H9 (cell line): ENCODE measurements around the gene OLR1. TPM values are rescaled to one million over a fixed set of nuclear protein-coding genes. Genes with fewer than 3 reads are reported as not detected.

ENCODE experiments used
- DNase-seq: peaks from one replicate; pipeline ENCODE4 v3.0.0-alpha.2; 2017
- H2AFZ ChIP-seq: one replicate; pipeline ENCODE4 v1.6.1; 2013; ENCODE audit warnings: mild to moderate bottlenecking, low read length, control low read depth, moderate library complexity
- H2AK5ac ChIP-seq: 2 replicates; pipeline ENCODE4 v1.6.1; 2013; ENCODE audit warnings: low read length, control low read depth, mixed read lengths; ENCODE audit not compliant: insufficient read length
- H2BK120ac ChIP-seq: one replicate; pipeline ENCODE4 v1.6.1; 2013; ENCODE audit warnings: low read depth, mild to moderate bottlenecking, low read length, control low read depth, inconsistent platforms; ENCODE audit not compliant: poor library complexity, severe bottlenecking
- H2BK12ac ChIP-seq: 2 replicates; pipeline ENCODE4 v1.6.1; 2013; ENCODE audit warnings: low read length, control low read depth, mixed read lengths, low read depth; ENCODE audit not compliant: insufficient read length
- H2BK15ac ChIP-seq: 2 replicates; pipeline ENCODE4 v1.6.1; 2013; ENCODE audit warnings: low read depth, low read length, control low read depth
- H2BK20ac ChIP-seq: one replicate; pipeline ENCODE4 v1.6.1; 2013; ENCODE audit warnings: low read depth, mild to moderate bottlenecking, low read length, control low read depth, inconsistent platforms; ENCODE audit not compliant: poor library complexity, severe bottlenecking
- H2BK5ac ChIP-seq: 2 replicates; pipeline ENCODE4 v1.6.1; 2013; ENCODE audit warnings: low read length, control low read depth, mixed read lengths; ENCODE audit not compliant: insufficient read length
- H3K14ac ChIP-seq: 2 replicates; pipeline ENCODE4 v1.6.1; 2013; ENCODE audit warnings: low read length, control low read depth; ENCODE audit not compliant: insufficient read depth
- H3K18ac ChIP-seq: 2 replicates; pipeline ENCODE4 v1.6.1; 2013; ENCODE audit warnings: low read depth, mild to moderate bottlenecking, mixed read lengths, low read length, control low read depth; ENCODE audit not compliant: insufficient read length
- H3K23ac ChIP-seq: 2 replicates; pipeline ENCODE4 v1.6.1; 2013; ENCODE audit warnings: low read length, control low read depth, mixed read lengths, low read depth; ENCODE audit not compliant: insufficient read length
- H3K23me2 ChIP-seq: 2 replicates; pipeline ENCODE4 v1.6.1; 2013; ENCODE audit warnings: low read depth, mild to moderate bottlenecking, mixed read lengths, low read length, control low read depth; ENCODE audit not compliant: insufficient read length, poor library complexity, severe bottlenecking
- H3K27ac ChIP-seq: 2 replicates; pipeline ENCODE4 v1.5.1; 2013; ENCODE audit warnings: low read length, control low read depth, mixed read lengths, low read depth; ENCODE audit not compliant: insufficient read length
- H3K27me3 ChIP-seq: 2 replicates; pipeline ENCODE4 v1.6.1; 2013; ENCODE audit warnings: low read length, control low read depth, inconsistent platforms; ENCODE audit not compliant: insufficient read depth
- H3K4ac ChIP-seq: 2 replicates; pipeline ENCODE4 v1.6.1; 2013; ENCODE audit warnings: low read depth, mild to moderate bottlenecking, control low read depth, inconsistent platforms, low read length, moderate library complexity
- H3K4me1 ChIP-seq: 2 replicates; pipeline ENCODE4 v1.6.1; 2013; ENCODE audit warnings: low read length, control low read depth, inconsistent platforms; ENCODE audit not compliant: insufficient read depth
- H3K4me2 ChIP-seq: 2 replicates; pipeline ENCODE4 v1.6.1; 2013; ENCODE audit warnings: low read length, control low read depth, mixed read lengths; ENCODE audit not compliant: insufficient read length, insufficient read depth
- H3K56ac ChIP-seq: 2 replicates; pipeline ENCODE4 v1.6.1; 2013; ENCODE audit warnings: low read depth, mild to moderate bottlenecking, mixed read lengths, low read length, control low read depth; ENCODE audit not compliant: insufficient read length
- H3K79me1 ChIP-seq: 2 replicates; pipeline ENCODE4 v1.6.1; 2013; ENCODE audit warnings: low read depth, mild to moderate bottlenecking, moderate library complexity, low read length, control low read depth, inconsistent platforms; ENCODE audit not compliant: insufficient read depth, poor library complexity, severe bottlenecking
- H3K79me2 ChIP-seq: 2 replicates; pipeline ENCODE4 v1.6.1; 2013; ENCODE audit warnings: low read length, control low read depth, inconsistent platforms; ENCODE audit not compliant: insufficient read depth
- H3K9ac ChIP-seq: 2 replicates; pipeline ENCODE4 v1.6.1; 2013; ENCODE audit warnings: low read length, control low read depth, mixed read lengths; ENCODE audit not compliant: insufficient read length; ENCODE audit errors: extremely low read depth
- H3K9me3 ChIP-seq: one replicate; pipeline ENCODE4 v1.6.1; 2013; ENCODE audit warnings: low read depth, low read length, inconsistent platforms; ENCODE audit not compliant: control insufficient read depth
- H3T11ph ChIP-seq: one replicate; pipeline ENCODE4 v1.6.1; 2013; ENCODE audit warnings: mild to moderate bottlenecking, low read length, control low read depth, inconsistent platforms
- H4K20me1 ChIP-seq: one replicate; pipeline ENCODE4 v1.6.1; 2013; ENCODE audit not compliant: control insufficient read depth, insufficient read length, insufficient read depth
- H4K5ac ChIP-seq: 2 replicates; pipeline ENCODE4 v1.6.1; 2013; ENCODE audit warnings: low read depth, mild to moderate bottlenecking, mixed read lengths, low read length, control low read depth; ENCODE audit not compliant: insufficient read length
- H4K8ac ChIP-seq: replicated peaks from 2 replicates; pipeline ENCODE4 v1.6.1; 2013; ENCODE audit warnings: low read length, control low read depth, mixed read lengths, low read depth; ENCODE audit not compliant: insufficient read length
- H4K91ac ChIP-seq: 2 replicates; pipeline ENCODE4 v1.6.1; 2013; ENCODE audit warnings: low read depth, mild to moderate bottlenecking, moderate library complexity, mixed read lengths, low read length, control low read depth; ENCODE audit not compliant: insufficient read length
- H3K27ac Mint-ChIP-seq, 3 experiments: 2 replicates in 2 of 3; 3 replicates in 1 of 3; pipeline ENCODE4 v1.8.0; 2020 to 2021; ENCODE audit warnings: mixed read lengths in 3 of 3, mild to moderate bottlenecking in 1 of 3, moderate library complexity in 1 of 3
- H3K27me3 Mint-ChIP-seq: 2 replicates; pipeline ENCODE4 v1.8.0; 2021; ENCODE audit warnings: low read depth, mild to moderate bottlenecking, moderate library complexity, mixed read lengths
- H3K36me3 Mint-ChIP-seq, 3 experiments: 2 replicates in 2 of 3; 3 replicates in 1 of 3; pipeline ENCODE4 v1.8.0; 2020 to 2021; ENCODE audit warnings: low read depth in 3 of 3, mixed read lengths in 3 of 3; ENCODE audit not compliant: insufficient read depth in 1 of 3
- H3K4me1 Mint-ChIP-seq, 2 experiments: 2 replicates each; pipeline ENCODE4 v1.8.0; 2020; ENCODE audit warnings: mixed read lengths in 2 of 2
- H3K4me3 Mint-ChIP-seq, 2 experiments: 2 replicates in 1 of 2; 3 replicates in 1 of 2; pipeline ENCODE4 v1.8.0; 2020 to 2021; ENCODE audit warnings: mild to moderate bottlenecking in 2 of 2, mixed read lengths in 2 of 2, moderate library complexity in 1 of 2
- H3K9me3 Mint-ChIP-seq, 2 experiments: 2 replicates in 1 of 2; 3 replicates in 1 of 2; pipeline ENCODE4 v1.8.0; 2020; ENCODE audit warnings: mild to moderate bottlenecking in 2 of 2, mixed read lengths in 2 of 2, moderate library complexity in 1 of 2
- CTCF ChIP-seq: fragments of 200-600 bp; sonication (generic); conservative IDR thresholded peaks from 3 replicates; pipeline ENCODE4 v1.8.0; 2021; ENCODE audit warnings: antibody characterized with exemption, mild to moderate bottlenecking
- WGBS: extraction: QIAGEN DNeasy Blood & Tissue Kit; methylation state at CpG from one replicate; pipeline ENCODE4 v1.1.7; 2013; ENCODE audit warnings: missing lambda C conversion rate, low lambda C conversion rate, mixed read lengths; ENCODE audit not compliant: insufficient read length; ENCODE audit errors: extremely low coverage; 5-methylcytosine and 5-hydroxymethylcytosine counted together
- total RNA-seq: library from RNA; stranded (reverse); gene quantifications from 2 replicates; pipeline ENCODE4 v1.2.1, GENCODE V29; 2021

The OLR1 gene
- total RNA-seq, 1 experiment from 2014 or later, result not detected

GRCh38 chr12:10174986-10175614, 3.2 kb upstream of the OLR1 start:
- no peak overlapping the region for H2BK120ac ChIP-seq
- no peak overlapping the region for H3K18ac ChIP-seq
- Mint-ChIP-seq H3K27me3 (no peaks in the 10 kb centered on the region), H3K36me3 (no peaks in the 10 kb centered on the region; a peak in 1 of 7 replicates), H3K9me3 (no peaks in the 10 kb centered on the region), H3K27ac (no peak overlapping the region), H3K4me3 (no peak overlapping the region), H3K4me1 (no peaks in the 10 kb centered on the region; a peak in 1 of 4 replicates)
- H3T11ph ChIP-seq, result no peak overlapping the region
- H2BK12ac ChIP-seq, result no peak overlapping the region
- H3K56ac ChIP-seq, result no peak overlapping the region
- no peak overlapping the region for H4K8ac ChIP-seq
- H3K9ac ChIP-seq, result no peak overlapping the region
- H2BK20ac ChIP-seq, result no peak overlapping the region
- no peak overlapping the region for H2AFZ ChIP-seq
- H3K79me2 ChIP-seq, result no peaks in the 10 kb centered on the region
- no peak overlapping the region for H3K23ac ChIP-seq
- H4K91ac ChIP-seq, result no peak overlapping the region
- no CpG with 5 or more reads among the region's 2 CpGs for WGBS
- H3K4me1 ChIP-seq, result no peaks in the 10 kb centered on the region
- H3K14ac ChIP-seq, result no peak overlapping the region
- no peak for DNase-seq
- H3K27ac ChIP-seq, result no peak overlapping the region
- no peaks in the 10 kb centered on the region for H3K9me3 ChIP-seq
- no peak overlapping the region for H3K4me2 ChIP-seq
- H3K4ac ChIP-seq, result no peak overlapping the region
- no peaks in the 10 kb centered on the region for H3K79me1 ChIP-seq
- no peaks in the 10 kb centered on the region for H4K20me1 ChIP-seq
- H3K23me2 ChIP-seq, result no peaks in the 10 kb centered on the region
- H2BK5ac ChIP-seq, result no peak overlapping the region
- no peak overlapping the region for H2BK15ac ChIP-seq
- no peak overlapping the region for H2AK5ac ChIP-seq
- H3K27me3 ChIP-seq, result no peaks in the 10 kb centered on the region
- TF ChIP-seq CTCF, result no peak
- no peak overlapping the region for H4K5ac ChIP-seq
